HL-60 (cell line): ENCODE data around the gene WWOX.

ENCODE experiments used
- CTCF ChIP-seq: IDR thresholded peaks from one replicate; pipeline ENCODE4 v1.5.1; 2011; ENCODE audit warnings: low read length, control low read depth, inconsistent platforms; ENCODE audit not compliant: insufficient read depth
- GABPA ChIP-seq: IDR thresholded peaks from 2 replicates; pipeline ENCODE4 v1.6.1; 2012; ENCODE audit warnings: low read depth
- POLR2AphosphoS5 ChIP-seq: IDR thresholded peaks from 2 replicates; pipeline ENCODE4 v1.6.1; 2012; ENCODE audit warnings: low read depth
- REST ChIP-seq: IDR thresholded peaks from 2 replicates; pipeline ENCODE4 v1.6.1; 2012; ENCODE audit warnings: low read depth; ENCODE audit not compliant: insufficient replicate concordance

GRCh38 chr16:79071424-79071823, 972.0 kb downstream of the WWOX start:
- TF ChIP-seq POLR2AphosphoS5 (no peak), CTCF (no peak), GABPA (no peak), REST (no peak)
